ENCODE data around the gene CEL. TPM values are rescaled to one million over a fixed set of nuclear protein-coding genes. Genes with fewer than 3 reads are reported as not detected.
A peak's percentile ranks its signal among the peaks of the same experiment; 100 is the strongest.

The CEL gene
- total RNA-seq, 1 donor from 2014 or later, result 0.75 TPM

GRCh38 chr9:133029994-133030316 is 31.8 kb upstream of the CEL start:
- Histone ChIP-seq H3K4me3 (peak overlapping the region; percentile 98), H3K27me3 (no peaks in the 10 kb centered on the region), H3K9me3 (no peaks in the 10 kb centered on the region), H3K27ac (peak overlapping the region; percentile 97), H3K36me3 (no peaks in the 10 kb centered on the region), H3K4me1 (peaks cover 16% of the 10 kb centered on the region)
- TF ChIP-seq CTCF (IDR thresholded peaks at IDR 0.05), result no peak
- intact Hi-C loops (cut with DNase I), result no loop called here
- DNase-seq, result no peak
- ATAC-seq, result peak; percentile 12

DNA sequence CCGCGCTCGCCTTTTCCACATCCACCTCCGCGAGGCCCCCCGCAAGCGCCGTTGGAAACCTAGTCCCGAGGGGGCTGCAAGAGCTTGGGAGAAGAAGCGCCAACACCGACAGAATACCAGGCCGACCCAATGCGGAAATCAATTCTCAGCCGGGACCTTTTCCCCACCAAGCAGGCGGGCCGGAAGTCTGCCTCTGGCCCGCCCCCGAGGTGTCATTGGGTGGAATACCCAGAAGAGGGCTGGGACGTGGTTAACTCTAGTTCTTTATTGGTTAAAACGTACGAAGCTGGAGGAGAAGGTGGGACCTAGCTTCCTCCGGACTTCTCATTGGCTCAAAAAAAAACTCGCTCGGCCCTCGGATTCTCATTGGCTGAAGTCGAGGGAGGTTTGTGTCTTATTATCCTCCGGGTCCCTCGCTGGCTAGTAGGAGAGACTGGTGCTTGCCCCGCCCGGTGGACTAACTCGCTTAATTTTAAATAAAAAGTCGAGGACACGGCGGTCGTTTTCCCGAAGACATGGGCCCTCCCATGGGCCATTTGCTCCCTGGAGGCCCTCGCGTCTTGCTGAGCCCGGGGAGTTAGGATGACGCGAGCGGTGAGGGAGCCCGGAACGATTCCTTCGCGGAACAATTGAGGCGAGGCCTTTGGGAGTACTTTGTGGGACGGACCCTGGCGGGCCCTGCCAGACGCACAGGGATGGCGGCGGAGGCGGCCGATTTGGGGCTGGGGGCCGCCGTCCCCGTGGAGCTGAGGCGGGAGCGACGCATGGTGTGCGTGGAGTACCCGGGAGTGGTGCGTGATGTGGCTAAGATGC is 31.3 kb upstream of the CEL start, which contains the start of gene GTF3C5:
GTF3C5 (plus strand) TSS at position 681 of the 813 bp plus-strand sequence; CDS start at position 696, 15 bp downstream.
- peak within 1 kb of the TSS; percentile 97 for H3K27ac ChIP-seq
- no peak for TF ChIP-seq CTCF (IDR thresholded peaks at IDR 0.05)
- ATAC-seq, result peak; percentile 99
- H3K36me3 ChIP-seq, result no peaks in the 10 kb centered on the region
- no peaks in the 10 kb centered on the region for H3K9me3 ChIP-seq
- H3K4me3 ChIP-seq, result peak within 1 kb of the TSS; percentile 98
- no peaks in the 10 kb centered on the region for H3K27me3 ChIP-seq
- peak; percentile 95 for DNase-seq
- intact Hi-C loops (cut with DNase I), result no loop called here
- H3K4me1 ChIP-seq, result peaks cover 16% of the 10 kb centered on the region

DNA sequence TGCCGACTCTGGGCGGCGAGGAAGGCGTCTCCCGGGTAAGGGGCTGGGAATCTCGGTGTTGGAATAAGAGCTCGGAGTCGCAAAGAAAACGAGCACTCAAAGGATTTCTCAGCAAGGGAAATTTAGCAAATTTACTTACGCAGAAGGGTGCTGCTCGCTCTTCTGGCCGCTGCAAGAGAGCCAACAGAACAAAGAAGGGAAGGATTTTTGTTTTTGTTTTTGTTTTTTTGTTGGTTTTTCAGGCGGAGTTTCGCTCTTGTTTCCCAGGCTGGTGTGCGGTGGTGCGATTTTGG is 30.7 kb upstream of the CEL start:
- Histone ChIP-seq H3K9me3 (no peaks in the 10 kb centered on the region), H3K4me3 (peak overlapping the region; percentile 98), H3K27me3 (no peaks in the 10 kb centered on the region), H3K4me1 (peaks cover 16% of the 10 kb centered on the region), H3K27ac (peak overlapping the region; percentile 94), H3K36me3 (no peaks in the 10 kb centered on the region)
- TF ChIP-seq CTCF (IDR thresholded peaks at IDR 0.05), result no peak
- no peak for ATAC-seq
- no peak for DNase-seq
- intact Hi-C loops (cut with DNase I), result no loop called here

GRCh38 chr9:133031496-133031911 is 30.3 kb upstream of the CEL start:
- peaks cover 16% of the 10 kb centered on the region for H3K4me1 ChIP-seq
- intact Hi-C loops (cut with DNase I), result no loop called here
- peak overlapping the region; percentile 98 for H3K4me3 ChIP-seq
- H3K36me3 ChIP-seq, result no peaks in the 10 kb centered on the region
- H3K27me3 ChIP-seq, result no peaks in the 10 kb centered on the region
- DNase-seq (no peak), ATAC-seq (no peak)
- H3K27ac ChIP-seq, result peak overlapping the region; percentile 94
- no peak for TF ChIP-seq CTCF (IDR thresholded peaks at IDR 0.05)
- H3K9me3 ChIP-seq, result no peaks in the 10 kb centered on the region

GRCh38 chr9:133032171-133032570 is 29.6 kb upstream of the CEL start:
- no peaks in the 10 kb centered on the region for H3K27me3 ChIP-seq
- ATAC-seq (no peak), DNase-seq (no peak)
- H3K4me3 ChIP-seq, result no peak overlapping the region
- TF ChIP-seq CTCF (IDR thresholded peaks at IDR 0.05), result no peak
- H3K4me1 ChIP-seq, result peaks cover 16% of the 10 kb centered on the region
- no peak overlapping the region for H3K27ac ChIP-seq
- no peaks in the 10 kb centered on the region for H3K36me3 ChIP-seq
- intact Hi-C loops (cut with DNase I), result no loop called here
- no peaks in the 10 kb centered on the region for H3K9me3 ChIP-seq

All from upper lobe of right lung (tissue), 1 donor.